SJSA1 (cell line): Measurements from ENCODE around the gene SERPINA1. TPM values are rescaled to one million over a fixed set of nuclear protein-coding genes. Genes with fewer than 3 reads are reported as not detected.

Experiments
- DNase-seq, 2 experiments: peaks; one replicate each; pipeline ENCODE4 v3.0.0-alpha.2; 2015 to 2020; ENCODE audit warnings: low spot score in 2 of 2, low read depth in 1 of 2
- H3K27ac ChIP-seq: fragments of 250-450 bp; sonication (Bioruptor Pico); 2 replicates; pipeline ENCODE4 v1.5.1; 2020; ENCODE audit warnings: mild to moderate bottlenecking, moderate library complexity
- H3K27me3 ChIP-seq: fragments of 250-450 bp; sonication (Bioruptor Pico); replicated peaks from 2 replicates; pipeline ENCODE4 v1.5.1; 2020; ENCODE audit warnings: mild to moderate bottlenecking, moderate library complexity
- H3K36me3 ChIP-seq: fragments of 250-450 bp; sonication (Bioruptor Pico); 2 replicates; pipeline ENCODE4 v1.5.1; 2020; ENCODE audit warnings: mild to moderate bottlenecking
- H3K4me1 ChIP-seq: fragments of 250-450 bp; sonication (Bioruptor Pico); replicated peaks from 2 replicates; pipeline ENCODE4 v1.6.1; 2021; ENCODE audit warnings: mild to moderate bottlenecking
- H3K4me3 ChIP-seq: fragments of 250-450 bp; sonication (Bioruptor Pico); 2 replicates; pipeline ENCODE4 v1.5.1; 2020; ENCODE audit warnings: mild to moderate bottlenecking
- H3K9me3 ChIP-seq: fragments of 250-450 bp; sonication (Bioruptor Pico); replicated peaks from 2 replicates; pipeline ENCODE4 v1.5.1; 2020; ENCODE audit warnings: mild to moderate bottlenecking
- total RNA-seq: library from RNA; depleted of rRNA; stranded (reverse); fragments of >200 nt; shearing (Covaris generic); gene quantifications from 2 replicates; pipeline ENCODE4 v1.2.3, GENCODE V29; 2014

SERPINA1 gene
- total RNA-seq, 1 experiment from 2014 or later, result 6.9 TPM

DNA sequence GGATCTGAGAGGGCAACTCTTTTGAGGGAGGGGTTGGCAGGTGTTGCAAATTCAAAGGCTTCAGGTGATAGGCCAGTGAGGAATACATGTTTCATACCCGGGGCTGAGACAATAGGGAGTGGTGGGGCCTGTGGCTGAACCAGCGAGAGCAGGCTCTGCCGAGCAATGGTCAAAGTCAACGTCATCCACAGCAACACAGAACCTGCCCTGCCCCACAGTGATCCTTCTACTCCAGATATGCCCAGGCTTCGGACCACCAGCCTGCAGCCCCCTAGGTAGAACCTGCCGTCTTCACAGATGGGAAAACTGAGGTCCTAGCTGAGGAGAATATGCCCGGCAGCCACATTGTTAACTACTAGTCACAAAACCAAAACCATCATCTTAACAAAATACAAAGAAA is 4.1 kb downstream of the SERPINA1 start:
- Histone ChIP-seq H3K27ac (no peak overlapping the region), H3K4me1 (peaks cover 9% of the 10 kb centered on the region), H3K27me3 (no peaks in the 10 kb centered on the region), H3K4me3 (no peak overlapping the region), H3K36me3 (no peaks in the 10 kb centered on the region), H3K9me3 (no peaks in the 10 kb centered on the region)
- no peak for DNase-seq

DNA sequence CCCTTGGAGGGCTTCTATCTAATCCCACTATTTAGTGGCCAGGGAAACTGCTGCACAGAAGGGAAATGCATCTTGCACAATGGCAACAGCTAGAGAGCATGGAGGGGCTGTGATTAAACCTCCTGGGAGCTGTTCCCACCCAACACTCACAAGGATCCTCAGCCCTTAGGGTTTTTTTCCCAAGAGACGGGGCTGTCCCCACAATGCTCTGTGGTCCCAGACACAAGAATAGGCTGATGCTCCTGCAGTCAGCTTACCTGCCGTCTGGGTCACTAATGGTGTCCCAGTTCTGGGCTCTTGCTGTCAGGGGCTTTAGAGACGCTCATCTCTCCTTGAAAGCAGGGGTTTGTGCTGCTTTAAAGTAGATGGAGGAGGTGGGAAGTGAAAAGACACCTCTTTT is 4.6 kb downstream of the SERPINA1 start:
- Histone ChIP-seq H3K9me3 (no peaks in the 10 kb centered on the region), H3K4me1 (peaks cover 14% of the 10 kb centered on the region), H3K4me3 (no peak overlapping the region), H3K27me3 (no peaks in the 10 kb centered on the region), H3K36me3 (no peaks in the 10 kb centered on the region), H3K27ac (no peak overlapping the region)
- DNase-seq, result no peak

DNA sequence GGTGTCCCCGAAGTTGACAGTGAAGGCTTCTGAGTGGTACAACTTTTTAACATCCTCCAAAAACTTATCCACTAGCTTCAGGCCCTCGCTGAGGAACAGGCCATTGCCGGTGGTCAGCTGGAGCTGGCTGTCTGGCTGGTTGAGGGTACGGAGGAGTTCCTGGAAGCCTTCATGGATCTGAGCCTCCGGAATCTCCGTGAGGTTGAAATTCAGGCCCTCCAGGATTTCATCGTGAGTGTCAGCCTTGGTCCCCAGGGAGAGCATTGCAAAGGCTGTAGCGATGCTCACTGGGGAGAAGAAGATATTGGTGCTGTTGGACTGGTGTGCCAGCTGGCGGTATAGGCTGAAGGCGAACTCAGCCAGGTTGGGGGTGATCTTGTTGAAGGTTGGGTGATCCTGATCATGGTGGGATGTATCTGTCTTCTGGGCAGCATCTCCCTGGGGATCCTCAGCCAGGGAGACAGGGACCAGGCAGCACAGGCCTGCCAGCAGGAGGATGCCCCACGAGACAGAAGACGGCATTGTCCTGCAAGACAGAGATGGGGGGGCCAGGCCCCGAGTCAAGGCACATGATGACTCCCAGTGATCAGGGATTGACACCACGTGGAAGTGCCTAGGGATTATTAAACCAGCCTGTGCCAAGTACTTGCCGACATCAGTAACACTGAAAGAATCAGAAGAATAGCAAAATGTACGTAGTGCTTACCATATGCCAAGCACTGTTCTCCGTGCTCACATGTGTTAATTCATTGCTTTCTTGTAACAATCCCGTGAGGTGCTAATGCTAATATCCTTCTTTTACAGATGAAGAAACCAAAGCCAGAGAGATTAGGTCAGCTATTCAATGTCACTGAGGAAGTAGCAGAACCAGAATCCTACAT is 5.4 kb downstream of the SERPINA1 start:
- DNase-seq, result no peak
- no peaks in the 10 kb centered on the region for H3K9me3 ChIP-seq
- H3K4me3 ChIP-seq, result no peak overlapping the region
- no peak overlapping the region for H3K27ac ChIP-seq
- H3K36me3 ChIP-seq, result no peaks in the 10 kb centered on the region
- no peaks in the 10 kb centered on the region for H3K27me3 ChIP-seq
- H3K4me1 ChIP-seq, result peaks cover 14% of the 10 kb centered on the region

DNA sequence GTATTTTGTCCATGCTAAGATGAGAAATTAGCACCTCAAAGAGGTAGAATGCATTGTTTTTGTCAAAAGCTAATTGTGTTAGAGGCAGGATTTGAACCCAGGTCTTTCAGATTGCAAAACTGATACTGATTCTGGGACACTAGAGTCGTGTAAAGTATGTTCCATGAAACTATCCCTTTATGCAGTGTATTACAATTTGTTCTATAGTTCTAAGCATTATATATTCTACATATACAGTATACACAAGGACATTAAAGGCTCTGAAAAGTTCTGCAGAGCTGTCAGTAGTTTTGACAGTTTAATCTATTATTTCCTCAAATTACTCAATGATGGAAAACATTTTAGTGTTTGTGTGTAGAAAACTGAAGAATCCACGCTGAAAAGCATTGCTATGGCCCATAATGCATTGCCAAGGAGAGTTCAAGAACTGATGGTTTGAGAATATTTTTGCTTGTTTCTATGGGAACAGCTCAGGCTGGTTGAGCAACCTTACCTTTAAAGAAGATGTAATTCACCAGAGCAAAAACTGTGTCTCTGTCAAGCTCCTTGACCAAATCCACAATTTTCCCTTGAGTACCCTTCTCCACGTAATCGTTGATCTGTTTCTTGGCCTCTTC is 6.2 kb downstream of the SERPINA1 start:
- Histone ChIP-seq H3K27me3 (no peaks in the 10 kb centered on the region), H3K9me3 (no peaks in the 10 kb centered on the region), H3K4me3 (no peak overlapping the region), H3K27ac (no peak overlapping the region), H3K36me3 (no peaks in the 10 kb centered on the region), H3K4me1 (peaks cover 14% of the 10 kb centered on the region)
- DNase-seq, result no peak

DNA sequence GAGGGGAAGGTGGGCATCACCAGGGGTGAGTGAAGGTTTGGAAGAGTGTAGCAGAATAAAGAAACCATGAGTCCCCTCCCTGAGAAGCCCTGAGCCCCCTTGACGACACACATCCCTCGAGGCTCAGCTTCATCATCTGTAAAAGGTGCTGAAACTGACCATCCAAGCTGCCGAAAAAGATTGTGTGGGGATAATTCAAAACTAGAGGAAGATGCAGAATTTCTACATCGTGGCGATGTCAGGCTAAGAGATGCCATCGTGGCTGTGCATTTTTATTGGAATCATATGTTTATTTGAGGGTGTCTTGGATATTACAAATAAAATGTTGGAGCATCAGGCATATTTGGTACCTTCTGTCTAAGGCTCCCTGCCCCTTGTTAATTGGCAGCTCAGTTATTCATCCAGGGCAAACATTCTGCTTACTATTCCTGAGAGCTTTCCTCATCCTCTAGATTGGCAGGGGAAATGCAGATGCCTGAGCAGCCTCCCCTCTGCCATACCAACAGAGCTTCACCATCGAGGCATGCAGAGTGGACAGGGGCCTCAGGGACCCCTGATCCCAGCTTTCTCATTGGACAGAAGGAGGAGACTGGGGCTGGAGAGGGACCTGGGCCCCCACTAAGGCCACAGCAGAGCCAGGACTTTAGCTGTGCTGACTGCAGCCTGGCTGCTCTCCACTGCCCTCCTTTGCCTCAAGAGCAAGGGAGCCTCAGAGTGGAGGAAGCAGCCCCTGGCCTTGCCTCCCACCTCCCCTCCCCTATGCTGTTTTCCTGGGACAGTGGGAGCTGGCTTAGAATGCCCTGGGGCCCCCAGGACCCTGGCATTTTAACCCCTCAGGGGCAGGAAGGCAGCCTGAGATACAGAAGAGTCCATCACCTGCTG is 7.0 kb downstream of the SERPINA1 start:
- Histone ChIP-seq H3K4me3 (no peak overlapping the region), H3K27ac (no peak overlapping the region), H3K27me3 (no peaks in the 10 kb centered on the region), H3K36me3 (no peaks in the 10 kb centered on the region), H3K4me1 (peaks cover 14% of the 10 kb centered on the region), H3K9me3 (no peaks in the 10 kb centered on the region)
- DNase-seq, result no peak

DNA sequence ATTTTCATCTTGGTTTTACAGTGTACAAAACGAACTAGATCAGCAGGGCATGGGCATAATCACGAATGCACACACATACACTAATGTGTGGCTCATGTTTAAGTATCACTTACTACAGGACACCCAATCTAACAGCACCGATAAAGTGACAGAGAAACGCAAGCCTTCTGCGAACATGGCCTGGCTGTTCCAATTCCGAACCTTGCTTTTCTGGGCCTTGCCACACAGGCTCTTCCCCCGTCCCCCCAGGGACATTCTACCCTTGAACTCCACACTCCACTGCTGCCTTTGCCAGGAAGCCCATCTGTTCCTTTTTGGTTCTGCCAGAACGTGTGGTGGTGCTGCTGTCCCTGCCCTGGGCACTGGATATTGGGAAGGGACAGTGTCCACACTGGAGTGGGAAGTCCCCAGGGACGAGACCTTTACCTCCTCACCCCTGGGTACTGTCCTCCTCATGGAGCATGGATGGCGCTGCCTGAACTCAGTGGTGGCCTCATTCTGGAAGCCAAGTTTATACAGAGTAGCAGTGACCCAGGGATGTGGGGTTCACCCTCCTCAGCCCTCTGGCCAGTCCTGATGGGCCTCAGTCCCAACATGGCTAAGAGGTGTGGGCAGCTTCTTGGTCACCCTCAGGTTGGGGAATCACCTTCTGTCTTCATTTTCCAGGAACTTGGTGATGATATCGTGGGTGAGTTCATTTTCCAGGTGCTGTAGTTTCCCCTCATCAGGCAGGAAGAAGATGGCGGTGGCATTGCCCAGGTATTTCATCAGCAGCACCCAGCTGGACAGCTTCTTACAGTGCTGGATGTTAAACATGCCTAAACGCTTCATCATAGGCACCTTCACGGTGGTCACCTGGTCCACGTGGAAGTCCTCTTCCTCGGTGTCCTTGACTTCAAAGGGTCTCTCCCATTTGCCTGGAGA is 7.9 kb downstream of the SERPINA1 start:
- Histone ChIP-seq H3K36me3 (no peaks in the 10 kb centered on the region), H3K4me1 (peaks cover 15% of the 10 kb centered on the region)
- no peak for DNase-seq

DNA sequence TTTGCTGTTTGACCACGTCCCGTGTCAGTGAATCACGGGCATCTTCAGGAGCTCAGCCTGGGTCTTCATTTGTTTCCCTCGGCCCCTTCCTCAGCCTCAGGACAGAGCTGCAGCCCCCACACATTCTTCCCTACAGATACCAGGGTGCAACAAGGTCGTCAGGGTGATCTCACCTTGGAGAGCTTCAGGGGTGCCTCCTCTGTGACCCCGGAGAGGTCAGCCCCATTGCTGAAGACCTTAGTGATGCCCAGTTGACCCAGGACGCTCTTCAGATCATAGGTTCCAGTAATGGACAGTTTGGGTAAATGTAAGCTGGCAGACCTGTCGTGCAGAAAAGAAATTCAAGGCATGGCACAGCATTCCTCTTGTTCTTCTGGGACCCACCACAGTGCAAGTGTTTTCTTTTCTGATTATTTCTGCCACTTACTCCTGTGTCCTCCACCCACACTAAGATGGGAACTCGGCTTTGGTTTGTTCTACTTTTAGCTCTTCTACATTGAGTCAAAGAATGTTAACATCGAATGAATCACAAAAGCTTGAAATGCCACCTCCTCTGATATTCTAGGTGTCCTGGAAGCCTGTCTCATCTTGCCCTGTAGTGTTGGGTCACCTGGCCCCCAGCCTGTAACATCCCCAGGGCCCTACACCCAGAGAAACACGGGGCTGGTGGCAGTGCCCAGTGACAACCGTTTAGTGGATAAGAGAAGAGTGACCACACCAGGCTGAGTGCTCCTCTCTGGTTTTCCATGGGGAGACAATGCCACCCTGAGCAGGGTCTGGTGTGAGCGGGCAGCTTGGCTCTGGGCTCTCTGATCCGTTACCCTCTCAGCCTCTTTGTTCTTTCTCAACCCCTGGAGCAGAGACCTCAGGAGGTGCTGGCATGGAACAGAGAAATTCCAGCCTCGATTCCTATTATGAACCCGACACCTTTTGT is 8.8 kb downstream of the SERPINA1 start:
- peak in 1 of 2 experiments; percentile 34 for DNase-seq
- Histone ChIP-seq H3K27ac (peak overlapping the region; percentile 31; the same call in 1 of the 2 replicates), H3K36me3 (no peaks in the 10 kb centered on the region), H3K4me1 (peaks cover 24% of the 10 kb centered on the region), H3K27me3 (no peaks in the 10 kb centered on the region), H3K9me3 (no peaks in the 10 kb centered on the region), H3K4me3 (no peak overlapping the region)

More for the DNA sequence above, 7.9 kb downstream of the SERPINA1 start:
- Histone ChIP-seq H3K9me3 (no peaks in the 10 kb centered on the region), H3K27ac (peak overlapping the region; percentile 31; the same call in 1 of the 2 replicates), H3K4me3 (no peak overlapping the region), H3K27me3 (no peaks in the 10 kb centered on the region)

DNA sequence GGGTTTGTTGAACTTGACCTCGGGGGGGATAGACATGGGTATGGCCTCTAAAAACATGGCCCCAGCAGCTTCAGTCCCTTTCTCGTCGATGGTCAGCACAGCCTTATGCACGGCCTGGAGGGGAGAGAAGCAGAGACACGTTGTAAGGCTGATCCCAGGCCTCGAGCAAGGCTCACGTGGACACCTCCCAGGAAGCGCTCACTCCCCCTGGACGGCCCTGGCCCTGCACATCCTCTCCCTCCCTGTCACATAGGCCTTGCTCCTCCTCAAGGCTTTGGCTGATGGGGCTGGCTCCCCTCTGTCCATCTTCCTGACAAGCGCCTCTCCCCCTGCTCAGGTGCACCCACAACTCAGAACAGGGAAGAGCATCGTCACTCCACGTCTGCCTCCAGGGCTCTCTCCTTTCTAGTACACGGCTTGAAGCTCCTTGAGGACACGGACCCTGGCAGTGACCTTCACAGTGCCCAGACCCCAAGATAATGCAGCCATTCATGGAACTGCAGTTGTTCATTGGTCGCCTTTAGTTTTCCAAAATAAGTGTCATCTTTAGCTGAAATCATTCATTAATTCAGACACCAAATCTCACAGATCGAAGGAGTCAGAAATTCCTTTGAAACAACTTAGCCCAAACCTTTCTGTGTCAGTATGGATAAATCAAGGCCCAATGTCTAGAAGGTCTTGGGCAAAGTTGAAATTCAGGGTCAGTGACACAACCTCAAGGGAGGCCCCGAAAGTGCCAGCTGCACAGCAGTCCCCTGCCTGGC is 9.7 kb downstream of the SERPINA1 start:
- Histone ChIP-seq H3K9me3 (no peaks in the 10 kb centered on the region), H3K36me3 (no peaks in the 10 kb centered on the region), H3K4me3 (no peak overlapping the region), H3K27me3 (no peaks in the 10 kb centered on the region), H3K27ac (no peak overlapping the region), H3K4me1 (peaks cover 32% of the 10 kb centered on the region)
- DNase-seq, result no peak

DNA sequence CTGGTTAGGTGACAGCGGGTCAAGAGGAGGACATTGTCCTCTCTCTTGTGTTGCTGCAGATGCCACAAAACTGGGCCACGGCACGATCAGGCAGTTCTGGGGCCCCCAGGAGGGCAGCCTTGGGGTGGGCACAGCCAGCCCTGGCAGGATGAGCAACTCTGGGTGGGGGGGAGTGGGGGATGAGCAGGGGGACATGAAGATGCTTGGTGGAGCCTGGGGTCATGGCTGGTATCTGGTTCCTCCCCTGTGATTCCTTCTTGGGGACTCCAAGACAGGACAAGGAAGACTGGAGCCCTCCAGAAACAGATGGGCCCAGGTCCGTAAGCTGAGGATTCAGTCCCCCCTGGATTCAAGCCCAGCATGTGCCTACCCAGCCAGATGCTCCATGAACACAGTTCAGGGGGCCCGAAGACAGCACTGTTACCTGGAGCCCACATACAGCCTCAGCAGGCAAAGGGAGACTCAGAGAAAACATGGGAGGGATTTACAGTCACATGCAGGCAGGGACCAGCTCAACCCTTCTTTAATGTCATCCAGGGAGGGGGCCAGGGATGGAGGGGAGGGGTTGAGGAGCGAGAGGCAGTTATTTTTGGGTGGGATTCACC is 10.4 kb downstream of the SERPINA1 start:
- DNase-seq, result no peak
- Histone ChIP-seq H3K4me3 (no peak overlapping the region), H3K9me3 (no peaks in the 10 kb centered on the region), H3K27ac (no peak overlapping the region), H3K36me3 (no peaks in the 10 kb centered on the region), H3K4me1 (peaks cover 40% of the 10 kb centered on the region), H3K27me3 (no peaks in the 10 kb centered on the region)

DNA sequence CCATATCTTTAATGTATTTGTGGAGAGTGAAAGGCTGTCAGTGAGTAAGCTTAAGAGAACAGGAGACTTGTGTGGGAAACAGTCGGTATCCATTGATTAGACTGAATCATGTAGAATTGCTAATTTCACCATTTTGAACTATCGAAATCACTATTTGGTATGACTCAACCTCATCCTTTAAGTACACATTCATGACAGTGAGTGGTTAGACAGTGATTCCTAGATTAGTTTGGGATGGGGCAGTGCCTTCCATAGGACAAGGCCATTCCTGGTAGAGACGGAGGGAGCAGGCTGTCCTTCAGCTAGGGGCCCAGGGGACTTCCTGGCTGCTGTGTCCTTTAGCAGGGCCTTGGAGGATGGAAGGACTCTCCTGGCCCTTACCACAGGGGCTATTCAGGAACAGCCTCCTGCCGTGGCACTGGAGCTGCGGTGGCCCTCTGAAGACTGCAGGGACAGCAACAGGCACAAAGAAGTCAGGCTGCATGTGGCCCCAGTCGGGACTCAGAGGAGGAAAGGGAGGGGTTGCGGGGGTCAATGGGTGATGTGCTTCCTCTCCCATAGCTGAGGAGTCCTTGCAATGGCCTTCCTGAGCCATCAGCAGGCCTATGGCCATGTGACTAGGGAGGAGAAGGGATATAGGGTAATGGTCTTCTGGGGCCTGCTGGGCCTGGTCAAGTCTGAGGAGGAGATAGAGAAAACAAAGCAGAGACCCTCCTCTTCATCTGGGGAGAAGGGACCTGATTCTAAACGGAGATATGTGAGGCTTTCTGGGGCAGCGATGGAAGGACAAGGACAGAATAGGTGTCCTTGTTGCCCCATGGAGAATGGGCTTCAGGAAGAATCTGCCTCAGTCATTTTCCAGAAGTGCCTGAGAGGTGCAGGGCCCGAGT is 11.2 kb downstream of the SERPINA1 start:
- Histone ChIP-seq H3K36me3 (no peaks in the 10 kb centered on the region), H3K27me3 (no peaks in the 10 kb centered on the region), H3K9me3 (no peaks in the 10 kb centered on the region), H3K27ac (no peak overlapping the region), H3K4me1 (peaks cover 46% of the 10 kb centered on the region), H3K4me3 (no peak overlapping the region)
- no peak for DNase-seq
